Trophoblast cell (in vitro differentiated cells and primary cell): Measurements from ENCODE around the gene SKA2.

Experiments
- DNase-seq, 2 donors: peaks; one replicate each; pipeline ENCODE4 v3.0.0-alpha.2; 2016
- H2AFZ ChIP-seq: 2 replicates; pipeline ENCODE4 v1.6.1; 2013; ENCODE audit warnings: low read length, moderate library complexity, mild to moderate bottlenecking; ENCODE audit not compliant: insufficient read depth, poor library complexity
- H2AK5ac ChIP-seq: 2 replicates; pipeline ENCODE4 v1.6.1; 2013; ENCODE audit warnings: mild to moderate bottlenecking, low read length
- H2BK120ac ChIP-seq: 2 replicates; pipeline ENCODE4 v1.6.1; 2013; ENCODE audit warnings: low read length, mild to moderate bottlenecking, moderate library complexity; ENCODE audit not compliant: insufficient read depth, poor library complexity
- H2BK12ac ChIP-seq: 2 replicates; pipeline ENCODE4 v1.6.1; 2013; ENCODE audit warnings: mild to moderate bottlenecking, low read length, moderate library complexity
- H2BK5ac ChIP-seq: 2 replicates; pipeline ENCODE4 v1.6.1; 2013; ENCODE audit warnings: low read length, low read depth, moderate library complexity, mild to moderate bottlenecking; ENCODE audit not compliant: poor library complexity
- H3K14ac ChIP-seq: 2 replicates; pipeline ENCODE4 v1.6.1; 2013; ENCODE audit warnings: mild to moderate bottlenecking, low read length
- H3K18ac ChIP-seq: 2 replicates; pipeline ENCODE4 v1.6.1; 2013; ENCODE audit warnings: mild to moderate bottlenecking, low read length
- H3K23ac ChIP-seq: 2 replicates; pipeline ENCODE4 v1.6.1; 2013; ENCODE audit warnings: low read length
- H3K27ac ChIP-seq: 2 replicates; pipeline ENCODE4 v1.5.1; 2013; ENCODE audit warnings: low read depth, mild to moderate bottlenecking, inconsistent platforms, low read length, moderate library complexity
- H3K27me3 ChIP-seq: 2 replicates; pipeline ENCODE4 v1.6.1; 2013; ENCODE audit warnings: inconsistent platforms, mild to moderate bottlenecking, low read length, moderate library complexity; ENCODE audit not compliant: insufficient read depth
- H3K36me3 ChIP-seq, 2 experiments: 1 replicate in 1 of 2; 2 replicates in 1 of 2; pipeline ENCODE4 v1.6.1; 2013; ENCODE audit warnings: low read length in 2 of 2, mild to moderate bottlenecking in 2 of 2, moderate library complexity in 1 of 2; ENCODE audit not compliant: insufficient read depth in 2 of 2, control insufficient read depth in 1 of 2
- H3K4ac ChIP-seq: 2 replicates; pipeline ENCODE4 v1.6.1; 2013; ENCODE audit warnings: low read depth, mild to moderate bottlenecking, low read length, moderate library complexity
- H3K4me1 ChIP-seq, 2 experiments: 1 replicate in 1 of 2; 2 replicates in 1 of 2; pipeline ENCODE4 v1.6.1; 2013; ENCODE audit warnings: low read length in 2 of 2, mild to moderate bottlenecking in 2 of 2, moderate library complexity in 1 of 2; ENCODE audit not compliant: insufficient read depth in 2 of 2, control insufficient read depth in 1 of 2
- H3K4me2 ChIP-seq: 2 replicates; pipeline ENCODE4 v1.6.1; 2013; ENCODE audit warnings: inconsistent platforms, mild to moderate bottlenecking, low read length, moderate library complexity
- H3K4me3 ChIP-seq: 2 replicates; pipeline ENCODE4 v1.5.1; 2013; ENCODE audit warnings: mild to moderate bottlenecking, low read depth, low read length, inconsistent platforms
- H3K79me1 ChIP-seq: one replicate; pipeline ENCODE4 v1.6.1; 2013; ENCODE audit warnings: low read length
- H3K79me2 ChIP-seq: 2 replicates; pipeline ENCODE4 v1.6.1; 2013; ENCODE audit warnings: low read length, mild to moderate bottlenecking; ENCODE audit not compliant: control insufficient read depth, insufficient read depth, poor library complexity
- H3K9ac ChIP-seq: 2 replicates; pipeline ENCODE4 v1.6.1; 2013; ENCODE audit warnings: mild to moderate bottlenecking, low read length
- H3K9me3 ChIP-seq: 2 replicates; pipeline ENCODE4 v1.6.1; 2013; ENCODE audit warnings: low read depth, mild to moderate bottlenecking, control low read depth, inconsistent platforms, low read length; ENCODE audit not compliant: insufficient read depth
- H4K12ac ChIP-seq: 2 replicates; pipeline ENCODE4 v1.6.1; 2013; ENCODE audit warnings: low read depth, mild to moderate bottlenecking, low read length, moderate library complexity
- H4K8ac ChIP-seq: 2 replicates; pipeline ENCODE4 v1.6.1; 2013; ENCODE audit warnings: low read depth, mild to moderate bottlenecking, low read length, moderate library complexity
- H4K91ac ChIP-seq: one replicate; pipeline ENCODE4 v1.6.1; 2013; ENCODE audit warnings: low read depth, mild to moderate bottlenecking, low read length, moderate library complexity
- WGBS: extraction: QIAGEN DNeasy Blood & Tissue Kit; methylation state at CpG from one replicate; pipeline ENCODE4 v1.1.7; 2013; ENCODE audit warnings: missing lambda C conversion rate; ENCODE audit not compliant: insufficient read length, insufficient coverage; ENCODE audit errors: extremely low coverage; 5-methylcytosine and 5-hydroxymethylcytosine counted together

Gene SKA2

GRCh38 chr17:59152925-59153324, 2.1 kb downstream of the SKA2 start:
- peaks cover 2 to 4% of the 10 kb centered on the region in 2 experiments for H3K36me3 ChIP-seq
- H3K27ac ChIP-seq: no peak overlapping the region
- H3K4me3 ChIP-seq: no peak overlapping the region
- H3K23ac ChIP-seq: no peak overlapping the region
- H2BK120ac ChIP-seq: no peak overlapping the region
- H2BK12ac ChIP-seq: no peak overlapping the region
- peaks cover 12% of the 10 kb centered on the region for H3K79me1 ChIP-seq
- WGBS: no CpG with 5 or more reads among the region's 1 CpG
- H4K91ac ChIP-seq: no peak overlapping the region
- H3K27me3 ChIP-seq: no peaks in the 10 kb centered on the region
- no peak overlapping the region for H3K18ac ChIP-seq
- H3K4me2 ChIP-seq: no peak overlapping the region
- no peak overlapping the region for H3K9ac ChIP-seq
- peaks cover 4 to 5% of the 10 kb centered on the region in 2 experiments for H3K4me1 ChIP-seq
- H3K79me2 ChIP-seq: peaks cover 29% of the 10 kb centered on the region
- H4K12ac ChIP-seq: no peak overlapping the region
- no peaks in the 10 kb centered on the region for H3K9me3 ChIP-seq
- no peak overlapping the region for H3K4ac ChIP-seq
- H2AK5ac ChIP-seq: no peak overlapping the region
- H4K8ac ChIP-seq: no peak overlapping the region
- DNase-seq: no peak
- no peak overlapping the region for H3K14ac ChIP-seq
- no peak overlapping the region for H2BK5ac ChIP-seq
- no peak overlapping the region for H2AFZ ChIP-seq

- WGBS: no CpG with 5 or more reads among the region's 1 CpG
- Histone ChIP-seq H2AK5ac (no peak overlapping the region), H4K8ac (no peak overlapping the region), H3K9ac (no peak overlapping the region), H3K4ac (no peak overlapping the region), H3K79me2 (peaks cover 30% of the 10 kb centered on the region), H3K36me3 (peaks cover 2 to 4% of the 10 kb centered on the region in 2 experiments), H3K79me1 (peaks cover 12% of the 10 kb centered on the region), H4K91ac (no peak overlapping the region), H3K14ac (no peak overlapping the region), H3K27ac (no peak overlapping the region), H2BK12ac (no peak overlapping the region), H3K27me3 (no peaks in the 10 kb centered on the region), H3K9me3 (no peaks in the 10 kb centered on the region), H2BK120ac (no peak overlapping the region), H3K18ac (no peak overlapping the region), H3K23ac (no peak overlapping the region), H2AFZ (no peak overlapping the region), H2BK5ac (no peak overlapping the region), H3K4me3 (no peak overlapping the region), H3K4me1 (peaks cover 4% of the 10 kb centered on the region in 2 experiments), H4K12ac (no peak overlapping the region), H3K4me2 (no peak overlapping the region)
- DNase-seq: no peak
Observed at GRCh38 chr17:59151591-59151990, 3.4 kb downstream of the SKA2 start.

GRCh38 chr17:59151006-59151405, 4.0 kb downstream of the SKA2 start:
- Histone ChIP-seq H3K4ac (peak overlapping the region; percentile 93), H2AK5ac (no peak overlapping the region), H3K27ac (no peak overlapping the region), H3K36me3 (peaks cover 2 to 6% of the 10 kb centered on the region in 2 experiments), H2BK12ac (no peak overlapping the region), H3K14ac (no peak overlapping the region), H3K4me3 (no peak overlapping the region), H4K12ac (no peak overlapping the region), H3K9me3 (no peaks in the 10 kb centered on the region), H3K79me2 (peaks cover 30% of the 10 kb centered on the region), H3K9ac (no peak overlapping the region), H2BK5ac (no peak overlapping the region), H3K18ac (no peak overlapping the region), H2BK120ac (no peak overlapping the region), H4K8ac (no peak overlapping the region), H4K91ac (no peak overlapping the region), H2AFZ (no peak overlapping the region), H3K4me2 (no peak overlapping the region), H3K4me1 (peaks cover 4% of the 10 kb centered on the region in 2 experiments), H3K23ac (no peak overlapping the region), H3K79me1 (peaks cover 12% of the 10 kb centered on the region), H3K27me3 (no peaks in the 10 kb centered on the region)
- WGBS: no CpG with 5 or more reads among the region's 5 CpGs
- no peak for DNase-seq

GRCh38 chr17:59149841-59150511, 5.0 kb downstream of the SKA2 start:
- Histone ChIP-seq H3K79me1 (peaks cover 12% of the 10 kb centered on the region), H2BK12ac (no peak overlapping the region), H2BK5ac (no peak overlapping the region), H3K18ac (no peak overlapping the region), H2BK120ac (no peak overlapping the region), H2AK5ac (no peak overlapping the region), H4K8ac (no peak overlapping the region), H3K14ac (no peak overlapping the region), H3K4me2 (no peak overlapping the region), H3K27me3 (no peaks in the 10 kb centered on the region), H3K4me1 (peaks cover 4% of the 10 kb centered on the region in 2 experiments), H3K4ac (peak overlapping the region; percentile 99), H3K9ac (no peak overlapping the region), H3K23ac (no peak overlapping the region), H3K36me3 (peaks cover 2 to 7% of the 10 kb centered on the region in 2 experiments), H4K91ac (no peak overlapping the region), H2AFZ (no peak overlapping the region), H3K9me3 (no peaks in the 10 kb centered on the region), H3K27ac (no peak overlapping the region), H3K4me3 (no peak overlapping the region), H4K12ac (no peak overlapping the region), H3K79me2 (peaks cover 30% of the 10 kb centered on the region)
- no CpG with 5 or more reads among the region's 5 CpGs for WGBS
- no peak for DNase-seq
